VCaP (cell line): ENCODE measurements around the gene FUZ.

Source experiments
- H3K27ac ChIP-seq: fragments of 450-650 bp; 2 replicates; pipeline ENCODE4 v1.5.1; 2017
- TF ChIP-seq, protein P1 (sequence below): fragments of 450-650 bp; conservative IDR thresholded peaks from 2 replicates; pipeline ENCODE4 v1.5.1; 2017; ENCODE audit warnings: mild to moderate bottlenecking, moderate library complexity

Gene FUZ

DNA sequence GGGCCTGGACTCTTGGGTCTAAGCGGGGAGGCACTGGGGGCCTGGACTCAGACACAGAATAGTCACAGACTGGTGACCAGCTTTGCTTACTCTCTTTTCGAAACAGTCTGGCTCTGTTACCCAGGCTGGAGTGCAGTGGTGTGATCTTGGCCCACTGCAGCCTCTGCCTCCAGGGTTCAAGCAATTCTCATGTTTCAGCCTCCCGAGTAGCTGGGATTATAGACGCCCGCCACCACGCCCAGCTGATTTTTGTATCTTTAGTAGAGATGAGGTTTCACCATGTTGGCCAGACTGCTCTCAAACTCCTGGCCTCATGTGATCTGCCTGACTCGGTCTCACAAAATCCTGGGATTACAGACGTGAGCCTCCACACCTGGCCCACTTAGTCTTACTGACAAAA, 16.1 kb upstream of the FUZ start:
- TF ChIP-seq, protein P1, sequence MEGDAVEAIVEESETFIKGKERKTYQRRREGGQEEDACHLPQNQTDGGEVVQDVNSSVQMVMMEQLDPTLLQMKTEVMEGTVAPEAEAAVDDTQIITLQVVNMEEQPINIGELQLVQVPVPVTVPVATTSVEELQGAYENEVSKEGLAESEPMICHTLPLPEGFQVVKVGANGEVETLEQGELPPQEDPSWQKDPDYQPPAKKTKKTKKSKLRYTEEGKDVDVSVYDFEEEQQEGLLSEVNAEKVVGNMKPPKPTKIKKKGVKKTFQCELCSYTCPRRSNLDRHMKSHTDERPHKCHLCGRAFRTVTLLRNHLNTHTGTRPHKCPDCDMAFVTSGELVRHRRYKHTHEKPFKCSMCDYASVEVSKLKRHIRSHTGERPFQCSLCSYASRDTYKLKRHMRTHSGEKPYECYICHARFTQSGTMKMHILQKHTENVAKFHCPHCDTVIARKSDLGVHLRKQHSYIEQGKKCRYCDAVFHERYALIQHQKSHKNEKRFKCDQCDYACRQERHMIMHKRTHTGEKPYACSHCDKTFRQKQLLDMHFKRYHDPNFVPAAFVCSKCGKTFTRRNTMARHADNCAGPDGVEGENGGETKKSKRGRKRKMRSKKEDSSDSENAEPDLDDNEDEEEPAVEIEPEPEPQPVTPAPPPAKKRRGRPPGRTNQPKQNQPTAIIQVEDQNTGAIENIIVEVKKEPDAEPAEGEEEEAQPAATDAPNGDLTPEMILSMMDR: no peak
- no peak overlapping the region for H3K27ac ChIP-seq

DNA sequence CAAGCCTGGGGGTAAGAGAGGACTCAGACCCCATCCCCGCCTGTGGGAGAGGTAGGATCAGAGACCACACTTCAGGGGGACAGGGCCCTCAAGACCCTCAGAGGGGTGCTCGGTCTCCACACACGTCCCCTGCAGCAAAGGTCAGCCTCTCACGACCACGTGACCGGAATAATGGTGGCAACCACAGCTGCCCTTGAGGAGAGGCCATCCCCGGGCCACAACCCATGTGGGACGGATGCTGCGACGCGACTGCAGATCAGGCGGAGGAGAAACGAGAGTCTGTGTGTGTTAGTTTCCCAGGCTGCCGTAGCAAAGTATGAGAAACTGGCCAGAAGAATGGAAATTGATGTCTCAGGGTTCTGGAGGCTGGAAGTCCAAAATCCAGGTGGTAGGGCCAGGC, 13.9 kb upstream of the FUZ start:
- no peak overlapping the region for H3K27ac ChIP-seq
- TF ChIP-seq, protein P1: no peak

DNA sequence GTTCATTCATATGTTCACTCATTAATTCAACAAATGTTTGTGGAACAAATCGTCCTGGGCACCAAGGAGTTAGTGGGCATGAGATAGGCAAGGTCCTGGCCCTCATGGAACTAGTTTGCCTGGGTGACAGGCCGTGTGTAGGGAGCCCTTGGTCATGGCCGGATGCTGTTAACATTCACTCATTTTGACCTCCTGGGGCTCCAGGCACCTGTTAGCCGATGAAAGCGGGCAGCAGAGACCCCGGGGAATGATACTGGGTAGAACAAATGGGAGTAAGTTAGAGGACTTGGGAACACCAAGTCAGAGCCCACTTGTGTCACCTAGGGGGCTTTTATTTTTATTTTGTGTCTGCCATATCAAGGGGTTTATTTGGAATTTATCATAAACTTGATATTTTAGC, 11.6 kb upstream of the FUZ start:
- TF ChIP-seq, protein P1: no peak
- no peak overlapping the region for H3K27ac ChIP-seq

DNA sequence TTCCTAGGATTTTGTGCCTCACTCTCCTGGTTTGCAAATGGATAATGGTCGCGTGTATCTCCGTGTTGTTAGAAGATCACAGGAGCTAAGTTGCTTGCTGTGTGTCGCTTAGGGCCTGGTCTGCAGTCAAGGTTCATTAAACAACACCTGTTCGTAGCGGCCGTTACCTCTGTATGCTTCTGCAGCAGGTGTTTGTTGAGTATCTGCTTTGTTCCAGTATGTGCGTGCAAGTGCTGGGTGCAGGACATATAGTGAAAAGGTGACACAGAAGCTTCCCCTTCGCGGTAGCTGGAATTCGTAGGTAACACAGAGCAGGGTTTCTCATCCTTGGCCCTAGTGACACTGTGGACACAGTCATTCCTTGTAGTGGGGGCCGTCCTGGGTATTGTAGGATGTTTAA, 10.4 kb upstream of the FUZ start:
- H3K27ac ChIP-seq: no peak overlapping the region
- TF ChIP-seq, protein P1: no peak

DNA sequence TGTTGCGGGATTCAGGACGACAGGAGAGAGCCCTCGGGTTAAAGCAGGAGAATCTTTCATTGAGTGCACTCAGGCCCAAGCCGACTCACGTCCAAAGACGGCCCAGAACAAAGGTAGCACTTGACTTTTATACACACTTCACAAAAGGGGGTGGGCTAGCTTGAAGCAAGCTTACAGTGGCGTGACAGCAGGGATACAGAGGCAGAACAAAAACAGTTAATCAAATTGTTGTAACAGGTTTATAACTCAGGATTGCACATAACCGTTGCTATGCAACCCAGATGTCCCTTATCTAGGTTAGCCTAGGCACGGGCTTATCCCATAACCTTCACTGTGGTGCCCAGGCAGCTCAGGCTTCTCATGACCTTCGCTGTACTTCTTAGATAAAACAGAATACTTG, 7.0 kb upstream of the FUZ start:
- TF ChIP-seq, protein P1: no peak
- no peak overlapping the region for H3K27ac ChIP-seq

DNA sequence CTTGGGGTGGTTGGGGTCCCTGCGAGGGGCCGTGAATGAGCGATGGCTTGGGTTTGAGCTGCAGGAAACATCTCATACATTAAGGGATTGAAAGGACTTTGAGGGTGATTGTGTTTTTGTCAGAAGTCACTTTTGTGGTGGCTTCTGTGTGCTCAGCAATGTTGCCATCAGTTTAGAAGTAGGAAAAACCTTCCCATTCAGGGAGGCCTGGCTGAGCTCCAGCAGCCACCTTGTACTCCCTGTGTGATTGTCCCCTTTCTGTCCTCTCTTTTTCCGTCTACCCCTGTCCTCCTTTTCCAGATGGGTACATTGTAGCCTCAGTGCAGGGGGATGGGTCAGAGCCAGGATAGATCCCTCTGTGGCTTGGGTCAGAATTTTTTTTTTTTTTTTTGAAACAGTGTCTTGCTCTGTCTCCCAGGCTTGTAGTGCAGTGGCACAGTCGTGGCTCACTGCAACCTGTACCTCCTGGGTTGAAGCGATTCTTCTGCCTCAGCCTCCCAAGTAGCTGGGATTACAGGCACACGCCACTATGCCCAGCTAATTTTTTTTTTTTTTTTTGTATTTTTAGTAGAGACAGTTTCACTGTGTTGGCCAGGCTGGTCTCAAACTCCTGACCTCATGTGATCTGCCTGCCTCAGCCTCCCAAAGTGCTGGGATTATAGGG, 6.5 kb upstream of the FUZ start:
- peak overlapping the region; percentile 86; the same call in 1 of the 2 replicates for H3K27ac ChIP-seq

- TF ChIP-seq, protein P1: no peak
- peak overlapping the region; percentile 86 for H3K27ac ChIP-seq
Observed at GRCh38 chr19:49818649-49819370, 5.7 kb upstream of the FUZ start.
